Hepatocyte (in vitro differentiated cells): Measurements from ENCODE around the gene NOX5. TPM values are rescaled to one million over a fixed set of nuclear protein-coding genes. Genes with fewer than 3 reads are reported as not detected.

Source experiments
- DNase-seq: peaks from one replicate; pipeline ENCODE4 v3.0.0-alpha.2; 2016; ENCODE audit warnings: low spot score
- H2AFZ ChIP-seq: fragments of 200-600 bp; sonication (generic); 2 replicates; pipeline ENCODE4 v1.6.0; 2016; ENCODE audit warnings: antibody characterized with exemption, mild to moderate bottlenecking
- H3K27ac ChIP-seq: fragments of 200-600 bp; sonication (generic); 2 replicates; pipeline ENCODE4 v1.5.1; 2016; ENCODE audit warnings: mild to moderate bottlenecking
- H3K27me3 ChIP-seq: fragments of 200-600 bp; sonication (generic); 2 replicates; pipeline ENCODE4 v1.6.1; 2016
- H3K36me3 ChIP-seq: fragments of 200-600 bp; sonication (generic); replicated peaks from 2 replicates; pipeline ENCODE4 v1.5.1; 2016; ENCODE audit warnings: low read depth; ENCODE audit not compliant: insufficient read depth
- H3K4me1 ChIP-seq: fragments of 200-600 bp; sonication (generic); 2 replicates; pipeline ENCODE4 v1.5.1; 2016; ENCODE audit warnings: mild to moderate bottlenecking, moderate library complexity; ENCODE audit not compliant: insufficient read depth
- H3K4me2 ChIP-seq: fragments of 200-600 bp; sonication (generic); 2 replicates; pipeline ENCODE4 v1.6.0; 2016
- H3K4me3 ChIP-seq: fragments of 200-600 bp; sonication (generic); 2 replicates; pipeline ENCODE4 v1.5.1; 2016; ENCODE audit warnings: mild to moderate bottlenecking
- H3K79me2 ChIP-seq: fragments of 200-600 bp; sonication (generic); 2 replicates; pipeline ENCODE4 v1.6.0; 2017; ENCODE audit warnings: mild to moderate bottlenecking
- H3K9me2 ChIP-seq: fragments of 200-600 bp; sonication (generic); replicated peaks from 2 replicates; pipeline ENCODE4 v1.6.0; 2017; ENCODE audit warnings: mild to moderate bottlenecking; ENCODE audit not compliant: insufficient read depth
- H3K9me3 ChIP-seq: fragments of 200-600 bp; sonication (generic); 2 replicates; pipeline ENCODE4 v1.5.1; 2016; ENCODE audit warnings: low read depth, mild to moderate bottlenecking
- H4K20me1 ChIP-seq: fragments of 200-600 bp; sonication (generic); 2 replicates; pipeline ENCODE4 v1.6.0; 2016; ENCODE audit warnings: mild to moderate bottlenecking; ENCODE audit not compliant: insufficient read depth, poor library complexity, severe bottlenecking
- CTCF ChIP-seq: fragments of 200-600 bp; sonication (generic); IDR thresholded peaks from 2 replicates; pipeline ENCODE4 v1.5.1; 2016; ENCODE audit warnings: antibody characterized with exemption, mild to moderate bottlenecking; ENCODE audit not compliant: poor library complexity
- EZH2 ChIP-seq: fragments of 200-600 bp; sonication (generic); IDR thresholded peaks from 2 replicates; pipeline ENCODE4 v1.6.1; 2016; ENCODE audit warnings: antibody characterized with exemption, mild to moderate bottlenecking, borderline replicate concordance
- EZH2phosphoT487 ChIP-seq: fragments of 200-600 bp; sonication (generic); IDR thresholded peaks from one replicate; pipeline ENCODE4 v1.6.1; 2018; ENCODE audit warnings: antibody characterized with exemption, mild to moderate bottlenecking, low read depth, moderate library complexity; ENCODE audit not compliant: unreplicated experiment, severe bottlenecking
- WGBS: methylation state at CpG from one replicate; pipeline ENCODE4 v1.1.6; 2016; ENCODE audit warnings: low lambda C conversion rate; ENCODE audit errors: missing lambda C conversion rate; 5-methylcytosine and 5-hydroxymethylcytosine counted together
- polyA plus RNA-seq: library from polyadenylated mRNA; unstranded; fragments of >200 nt; fragmentation: Nextera tagmentation; extraction: Ambion mirVana; gene quantifications from 2 replicates; pipeline ENCODE4 v1.2.1, GENCODE V29; 2016
- total RNA-seq: library from RNA; depleted of rRNA; stranded (reverse); fragments of >200 nt; gene quantifications from 2 replicates; pipeline ENCODE4 v1.2.3, GENCODE V29; 2014

Gene NOX5
- total and polyA plus RNA-seq, 2 experiments from 2014 or later, result 0.13 TPM; not detected in 1

GRCh38 chr15:68999091-68999490 lies 15.4 kb upstream of the NOX5 start:
- Histone ChIP-seq H3K36me3 (no peaks in the 10 kb centered on the region), H3K79me2 (no peaks in the 10 kb centered on the region), H3K4me2 (no peak overlapping the region), H3K9me3 (no peaks in the 10 kb centered on the region), H3K4me1 (no peaks in the 10 kb centered on the region), H4K20me1 (no peaks in the 10 kb centered on the region), H3K9me2 (no peaks in the 10 kb centered on the region), H3K27me3 (no peaks in the 10 kb centered on the region), H2AFZ (no peak overlapping the region), H3K4me3 (no peak overlapping the region), H3K27ac (no peak overlapping the region)
- DNase-seq, result no peak
- TF ChIP-seq CTCF (no peak), EZH2phosphoT487 (no peak), EZH2 (no peak)
- 92% methylated on average over 6 of the region's 6 CpGs for WGBS

DNA sequence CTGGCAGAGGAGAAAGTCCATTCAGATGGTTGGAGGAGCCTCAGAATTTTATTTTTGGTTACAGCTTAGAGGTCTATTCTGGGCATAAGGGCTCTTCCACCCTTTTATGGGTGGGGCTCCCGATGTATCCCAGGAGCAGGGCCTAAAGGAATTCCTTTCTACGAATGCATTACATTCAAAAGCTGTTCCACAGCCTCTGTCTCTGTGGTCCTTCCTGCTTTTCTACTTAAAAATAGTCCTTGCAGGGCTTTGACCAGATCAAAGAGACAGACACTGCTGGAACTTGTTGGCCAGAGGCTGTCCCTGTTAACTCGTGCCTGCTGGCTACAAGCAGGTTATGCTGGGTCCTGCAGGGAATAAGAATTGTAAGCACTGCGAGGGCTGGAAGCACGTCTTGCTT lies 14.4 kb upstream of the NOX5 start:
- H3K36me3 ChIP-seq, result no peaks in the 10 kb centered on the region
- H3K9me3 ChIP-seq, result no peaks in the 10 kb centered on the region
- WGBS, result 49% methylated on average over 5 of the region's 5 CpGs
- no peaks in the 10 kb centered on the region for H3K9me2 ChIP-seq
- no peak overlapping the region for H3K27ac ChIP-seq
- TF ChIP-seq EZH2, result no peak
- no peak for TF ChIP-seq EZH2phosphoT487
- TF ChIP-seq CTCF, result no peak
- no peak overlapping the region for H2AFZ ChIP-seq
- H3K27me3 ChIP-seq, result no peaks in the 10 kb centered on the region
- H4K20me1 ChIP-seq, result no peaks in the 10 kb centered on the region
- no peak overlapping the region for H3K4me3 ChIP-seq
- H3K79me2 ChIP-seq, result no peaks in the 10 kb centered on the region
- no peaks in the 10 kb centered on the region for H3K4me1 ChIP-seq
- no peak overlapping the region for H3K4me2 ChIP-seq
- no peak for DNase-seq

DNA sequence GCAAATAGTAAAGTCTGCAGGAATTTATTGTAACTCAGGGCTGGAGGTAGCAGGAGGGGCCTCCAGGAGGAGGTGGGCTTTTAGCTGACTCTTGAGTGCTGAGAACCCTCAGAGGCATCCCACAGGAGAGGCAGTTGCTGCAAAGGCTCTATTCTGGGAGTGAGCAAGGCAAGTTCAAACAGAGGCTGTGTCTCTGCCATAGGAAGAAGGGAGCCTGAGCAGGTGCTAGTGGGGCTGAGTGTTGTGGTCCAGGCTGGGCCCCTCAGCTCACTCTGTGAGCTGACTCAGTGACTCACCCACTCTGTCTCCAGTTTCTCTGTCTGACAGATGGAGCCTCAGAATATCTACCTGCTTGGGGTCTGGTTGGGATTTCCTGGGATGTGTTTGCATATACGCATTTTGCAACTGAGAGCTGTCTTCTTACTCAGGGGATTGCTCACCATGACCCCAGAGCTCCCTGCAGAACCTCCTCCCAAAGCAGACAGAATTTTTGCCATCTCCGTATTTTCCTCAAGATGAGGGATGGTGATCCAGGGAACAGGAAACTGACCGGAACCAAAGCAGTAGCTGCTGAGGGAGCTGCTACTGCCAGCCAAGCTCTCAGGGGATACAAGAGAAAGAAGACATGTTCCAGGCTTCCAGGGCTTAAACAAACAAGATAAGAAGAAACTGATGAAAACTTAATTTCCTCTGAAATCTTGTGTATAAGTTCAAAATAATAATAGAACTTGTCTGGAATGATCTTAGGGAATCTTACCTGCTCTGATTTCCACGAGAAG lies 13.6 kb upstream of the NOX5 start:
- Histone ChIP-seq H3K9me3 (no peaks in the 10 kb centered on the region), H3K4me2 (no peak overlapping the region), H3K4me3 (no peak overlapping the region), H3K79me2 (no peaks in the 10 kb centered on the region), H3K27ac (no peak overlapping the region), H3K27me3 (no peaks in the 10 kb centered on the region), H3K4me1 (no peaks in the 10 kb centered on the region), H3K9me2 (no peaks in the 10 kb centered on the region), H3K36me3 (no peaks in the 10 kb centered on the region), H2AFZ (no peak overlapping the region), H4K20me1 (no peaks in the 10 kb centered on the region)
- no peak for DNase-seq
- no peak for TF ChIP-seq EZH2phosphoT487
- TF ChIP-seq CTCF, result no peak
- TF ChIP-seq EZH2, result no peak
- 57% methylated on average over 4 of the region's 4 CpGs for WGBS

- Histone ChIP-seq H3K4me1 (no peaks in the 10 kb centered on the region), H3K9me2 (no peaks in the 10 kb centered on the region), H3K36me3 (no peaks in the 10 kb centered on the region), H3K27me3 (no peaks in the 10 kb centered on the region), H3K79me2 (no peaks in the 10 kb centered on the region), H3K9me3 (peaks cover 4% of the 10 kb centered on the region), H4K20me1 (no peaks in the 10 kb centered on the region), H2AFZ (no peak overlapping the region), H3K4me3 (no peak overlapping the region), H3K4me2 (no peak overlapping the region), H3K27ac (no peak overlapping the region)
- TF ChIP-seq CTCF (no peak), EZH2 (no peak), EZH2phosphoT487 (no peak)
- no peak for DNase-seq
- WGBS, result 81% methylated on average over 4 of the region's 4 CpGs
Measured at GRCh38 chr15:69002783-69003182, 11.7 kb upstream of the NOX5 start.
